DMS114 treated with DMSO at 0.1 percent for 48 hours (cell line): ENCODE data around the gene GCH1.
"Not testable (repeated sequence)": the region's sequence is repeated elsewhere in the genome, so short reads cannot be mapped to it uniquely, and the experiment has no call there.

ENCODE experiments used
- DNase-seq: peaks from one replicate; lab custom pipeline; 2025; ENCODE audit not compliant: unreplicated experiment; lab: John Stamatoyannopoulos, UW

Gene GCH1

GRCh38 chr14:54908973-54909372 is 6.3 kb upstream of the GCH1 start:
- DNase-seq, result not testable (repeated sequence)

- no peak for DNase-seq
These were observed 5.6 kb upstream of the GCH1 start for GRCh38 chr14:54908190-54908589.

- no peak for DNase-seq
These were observed 3.4 kb upstream of the GCH1 start for GRCh38 chr14:54906075-54906474.

- DNase-seq, result no peak
These were observed 494 bp downstream of the GCH1 start for GRCh38 chr14:54902143-54902520.

- no peak for DNase-seq
These were observed 1.1 kb downstream of the GCH1 start for GRCh38 chr14:54901380-54902142.

- no peak for DNase-seq
These were observed 3.1 kb downstream of the GCH1 start for GRCh38 chr14:54899573-54899972.

GRCh38 chr14:54897809-54898555 is 4.6 kb downstream of the GCH1 start:
- DNase-seq, result not testable (repeated sequence)

GRCh38 chr14:54895683-54896082 is 6.9 kb downstream of the GCH1 start:
- DNase-seq, result no peak

GRCh38 chr14:54894995-54895394 is 7.6 kb downstream of the GCH1 start:
- DNase-seq, result no peak

- no peak for DNase-seq
These were observed 9.4 kb downstream of the GCH1 start for GRCh38 chr14:54893151-54893760.

- DNase-seq, result no peak
These were observed 11.0 kb downstream of the GCH1 start for GRCh38 chr14:54891471-54892245.

GRCh38 chr14:54890788-54891187 is 11.8 kb downstream of the GCH1 start:
- DNase-seq, result no peak

- DNase-seq, result no peak
These were observed 12.7 kb downstream of the GCH1 start for GRCh38 chr14:54889919-54890318.

GRCh38 chr14:54882521-54882920 is 20.1 kb downstream of the GCH1 start:
- DNase-seq, result no peak

- no peak for DNase-seq
These were observed 20.7 kb downstream of the GCH1 start for GRCh38 chr14:54881761-54882401.

GRCh38 chr14:54881235-54881760 is 21.3 kb downstream of the GCH1 start:
- DNase-seq, result no peak

GRCh38 chr14:54877703-54878021 is 25.0 kb downstream of the GCH1 start:
- DNase-seq, result no peak

- no peak for DNase-seq
These were observed 25.5 kb downstream of the GCH1 start for GRCh38 chr14:54877015-54877702.

GRCh38 chr14:54875648-54876047 is 27.0 kb downstream of the GCH1 start:
- DNase-seq, result not testable (repeated sequence)
